Loucy (cell line): Measurements from ENCODE around the gene PPP1R16B.

Experiments used
- CTCF ChIP-seq: fragments of 200-600 bp; sonication (generic); conservative IDR thresholded peaks from 2 replicates; pipeline ENCODE4 v1.5.1; 2014; ENCODE audit warnings: mild to moderate bottlenecking, antibody characterized with exemption, low read length
- EZH2phosphoT487 ChIP-seq: fragments of 200-600 bp; IDR thresholded peaks from 2 replicates; pipeline ENCODE4 v1.6.1; 2018; ENCODE audit warnings: antibody characterized with exemption, mild to moderate bottlenecking, moderate library complexity, borderline replicate concordance

GRCh38 chr20:38961530-38962043 lies 156.1 kb downstream of the PPP1R16B start:
- TF ChIP-seq CTCF, result no peak
- TF ChIP-seq EZH2phosphoT487, result no peak
